Spleen (tissue), 7 donors: ENCODE measurements around the gene TMEM50B.

Experiments
- CTCF ChIP-seq, 11 experiments: fragments of 200-600 bp in 7 of 11; fragments of 450-650 bp in 4 of 11; sonication (generic) in 4 of 11; IDR thresholded peaks in 8 of 11; conservative IDR thresholded peaks in 3 of 11; 1 replicate in 7 of 11; 2 replicates in 4 of 11; pipeline versions ENCODE4 v1.4.0 to v1.8.0; 2016 to 2021; ENCODE audit warnings: antibody characterized with exemption in 11 of 11, inconsistent platforms in 4 of 11, mild to moderate bottlenecking in 1 of 11
- POLR2AphosphoS5 ChIP-seq, 3 donors: sonication (generic); formaldehyde crosslinking; IDR thresholded peaks; one replicate each; pipeline ENCODE4 v1.5.1; 2017; ENCODE audit warnings: antibody characterized with exemption in 3 of 3
- donor health status: DM: no; HTN: no; CAD: no; lungs with moderate emphysema.
- donor health status: DM: no; HTN: no; CAD: no.
- donor health status: DM: no; HTN: no; CAD: no.

GRCh38 chr21:33522297-33522952, 42.7 kb upstream of the TMEM50B start:
- TF ChIP-seq CTCF (IDR thresholded peaks at IDR 0.05 in 8 of 11, conservative IDR thresholded peaks at IDR 0.05 in 3 of 11) (no peak), POLR2AphosphoS5 (IDR thresholded peaks at IDR 0.05) (no peak)
